Liver (tissue), 9 donors: ENCODE measurements around the gene NR5A1. TPM values are rescaled to one million over a fixed set of nuclear protein-coding genes. Genes with fewer than 3 reads are reported as not detected.

Source experiments
- DNase-seq: peaks from one replicate; pipeline ENCODE4 v3.0.0-alpha.2; 2017; ENCODE audit warnings: low spot score
- H3K27ac ChIP-seq, 2 donors: one replicate each; pipeline ENCODE4 v1.7.0; 2013; ENCODE audit warnings: inconsistent platforms in 2 of 2, low read length in 2 of 2, control low read depth in 1 of 2, low read depth in 1 of 2, mild to moderate bottlenecking in 1 of 2
- H3K27me3 ChIP-seq, 4 donors: one replicate each; pipeline versions ENCODE4 v1.6.1 to v1.7.0; 2013; ENCODE audit warnings: low read length in 3 of 4, inconsistent platforms in 1 of 4, mild to moderate bottlenecking in 1 of 4, moderate library complexity in 1 of 4; ENCODE audit not compliant: control insufficient read depth in 4 of 4, insufficient read depth in 4 of 4
- H3K36me3 ChIP-seq, 4 donors: one replicate each; pipeline versions ENCODE4 v1.6.1 to v1.7.0; 2013; ENCODE audit warnings: low read length in 3 of 4, mild to moderate bottlenecking in 3 of 4, low read depth in 1 of 4, moderate library complexity in 1 of 4; ENCODE audit not compliant: control insufficient read depth in 4 of 4, insufficient read depth in 3 of 4
- H3K4me1 ChIP-seq, 4 donors: one replicate each; pipeline versions ENCODE4 v1.6.1 to v1.7.0; 2013; ENCODE audit warnings: low read length in 3 of 4, mild to moderate bottlenecking in 3 of 4, moderate library complexity in 1 of 4; ENCODE audit not compliant: control insufficient read depth in 4 of 4, insufficient read depth in 4 of 4
- H3K4me3 ChIP-seq, 3 donors: one replicate each; pipeline versions ENCODE4 v1.6.1 to v1.7.0; 2013; ENCODE audit warnings: low read length in 3 of 3, control low read depth in 1 of 3, low read depth in 1 of 3, mild to moderate bottlenecking in 1 of 3
- H3K9ac ChIP-seq, 2 donors: one replicate each; pipeline ENCODE4 v1.7.0; 2013; ENCODE audit warnings: low read length in 2 of 2, mild to moderate bottlenecking in 2 of 2, moderate library complexity in 2 of 2, control low read depth in 1 of 2, low read depth in 1 of 2
- H3K9me3 ChIP-seq, 4 donors: one replicate each; pipeline versions ENCODE4 v1.6.1 to v1.7.0; 2013; ENCODE audit warnings: low read length in 3 of 4; ENCODE audit not compliant: control insufficient read depth in 4 of 4
- EGR1 ChIP-seq, 2 donors: IDR thresholded peaks; 2 replicates each; pipeline ENCODE4 v1.6.1; 2016 to 2018; ENCODE audit warnings: antibody characterized with exemption in 2 of 2, low read depth in 2 of 2
- FOXA1 ChIP-seq: IDR thresholded peaks from 2 replicates; pipeline ENCODE4 v1.6.1; 2016; ENCODE audit warnings: antibody characterized with exemption
- FOXA2 ChIP-seq: IDR thresholded peaks from 2 replicates; pipeline ENCODE4 v1.6.1; 2016; ENCODE audit warnings: antibody characterized with exemption
- GABPA ChIP-seq, 2 donors: IDR thresholded peaks in 1 of 2; conservative IDR thresholded peaks in 1 of 2; 2 replicates each; pipeline ENCODE4 v1.6.1; 2016; ENCODE audit warnings: antibody characterized with exemption in 2 of 2, mild to moderate bottlenecking in 1 of 2, moderate library complexity in 1 of 2
- JUND ChIP-seq, 2 donors: IDR thresholded peaks; 2 replicates each; pipeline ENCODE4 v1.6.1; 2016; ENCODE audit warnings: antibody characterized with exemption in 2 of 2
- NR2F2 ChIP-seq: IDR thresholded peaks from 2 replicates; pipeline ENCODE4 v1.6.1; 2016; ENCODE audit warnings: antibody characterized with exemption
- RAD21 ChIP-seq, 2 donors: IDR thresholded peaks; 2 replicates each; pipeline ENCODE4 v1.6.1; 2016; ENCODE audit warnings: antibody characterized with exemption in 2 of 2, mild to moderate bottlenecking in 2 of 2
- RXRA ChIP-seq, 2 donors: IDR thresholded peaks; 2 replicates each; pipeline ENCODE4 v1.6.1; 2017 to 2018; ENCODE audit warnings: antibody characterized with exemption in 2 of 2, mild to moderate bottlenecking in 1 of 2
- SP1 ChIP-seq: IDR thresholded peaks from 2 replicates; pipeline ENCODE4 v1.6.1; 2018; ENCODE audit warnings: antibody characterized with exemption, mild to moderate bottlenecking
- TAF1 ChIP-seq: conservative IDR thresholded peaks from 2 replicates; pipeline ENCODE4 v1.6.1; 2016; ENCODE audit warnings: antibody characterized with exemption, mild to moderate bottlenecking
- YY1 ChIP-seq: IDR thresholded peaks from 2 replicates; pipeline ENCODE4 v1.6.1; 2016; ENCODE audit warnings: antibody characterized with exemption, mild to moderate bottlenecking
- WGBS: extraction: QIAGEN DNeasy Blood & Tissue Kit; methylation state at CpG from one replicate; pipeline ENCODE4 v1.1.7; 2013; 5-methylcytosine and 5-hydroxymethylcytosine counted together
- polyA plus RNA-seq, 2 donors: library from polyadenylated mRNA; stranded (reverse) in 1 of 2; unstranded in 1 of 2; fragments of 200-250 nt in 1 of 2; fragments of >200 nt in 1 of 2; fragmentation: Nextera tagmentation in 1 of 2; extraction: Ambion mirVana in 1 of 2; gene quantifications; one replicate each; pipeline versions ENCODE4 v1.2.1 to v1.2.3, GENCODE V29; 2013 to 2015
- total RNA-seq, 2 donors: library from RNA; depleted of rRNA; stranded (reverse); fragments of >200 nt; gene quantifications; one replicate each; pipeline ENCODE4 v1.2.3, GENCODE V29; 2014
- TF ChIP-seq, protein P1 (sequence below): fragments of 150-350 bp; IDR thresholded peaks from 2 replicates; pipeline ENCODE4 v1.5.1; 2017; ENCODE audit warnings: improper control_type of control experiment, low read depth, low read length; ENCODE audit not compliant: missing input control
- TF ChIP-seq, protein P2 (sequence below): IDR thresholded peaks from 2 replicates; pipeline ENCODE4 v1.6.1; 2016; ENCODE audit warnings: antibody characterized with exemption, mild to moderate bottlenecking
- TF ChIP-seq, protein P3 (sequence below): IDR thresholded peaks from 2 replicates; pipeline ENCODE4 v1.6.1; 2016; ENCODE audit warnings: antibody characterized with exemption
- donor health status: healthy.
- donor health status: healthy.
- donor health status: healthy.
- donor health status: healthy.
- donor health status: healthy.

The NR5A1 gene
- total and polyA plus RNA-seq, 4 donors = not detected

DNA sequence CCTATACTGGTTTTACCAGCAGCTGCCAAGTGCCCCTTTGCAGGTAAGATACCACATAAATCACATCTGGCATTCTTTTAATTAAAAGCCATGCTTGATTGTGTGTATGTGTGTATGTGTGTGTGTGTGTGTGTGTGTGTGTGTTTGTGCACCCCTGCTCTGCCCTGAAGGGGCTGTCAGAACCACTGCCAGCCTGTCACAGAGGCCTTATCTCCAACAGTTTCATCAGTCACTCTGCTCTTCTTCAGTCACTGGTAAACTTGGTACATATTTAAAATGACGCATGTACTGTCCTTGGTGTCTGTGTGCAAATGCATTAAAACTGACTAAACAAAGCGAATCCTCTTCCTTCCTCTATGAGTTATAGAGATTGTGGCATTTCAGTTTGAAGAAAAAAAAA lies 19.0 kb upstream of the NR5A1 start:
- DNase-seq = no peak
- no peak overlapping the region for H3K9ac ChIP-seq
- no peaks in the 10 kb centered on the region for H3K4me1 ChIP-seq
- no peaks in the 10 kb centered on the region for H3K27me3 ChIP-seq
- H3K36me3 ChIP-seq = peaks cover 2 to 7% (median 4%) of the 10 kb centered on the region in 4 donors
- no peaks in the 10 kb centered on the region for H3K9me3 ChIP-seq
- no peak overlapping the region for H3K27ac ChIP-seq
- H3K4me3 ChIP-seq = no peak overlapping the region
- 93% methylated on average over 2 of the region's 2 CpGs for WGBS
- no peak for TF ChIP-seq NR2F2

DNA sequence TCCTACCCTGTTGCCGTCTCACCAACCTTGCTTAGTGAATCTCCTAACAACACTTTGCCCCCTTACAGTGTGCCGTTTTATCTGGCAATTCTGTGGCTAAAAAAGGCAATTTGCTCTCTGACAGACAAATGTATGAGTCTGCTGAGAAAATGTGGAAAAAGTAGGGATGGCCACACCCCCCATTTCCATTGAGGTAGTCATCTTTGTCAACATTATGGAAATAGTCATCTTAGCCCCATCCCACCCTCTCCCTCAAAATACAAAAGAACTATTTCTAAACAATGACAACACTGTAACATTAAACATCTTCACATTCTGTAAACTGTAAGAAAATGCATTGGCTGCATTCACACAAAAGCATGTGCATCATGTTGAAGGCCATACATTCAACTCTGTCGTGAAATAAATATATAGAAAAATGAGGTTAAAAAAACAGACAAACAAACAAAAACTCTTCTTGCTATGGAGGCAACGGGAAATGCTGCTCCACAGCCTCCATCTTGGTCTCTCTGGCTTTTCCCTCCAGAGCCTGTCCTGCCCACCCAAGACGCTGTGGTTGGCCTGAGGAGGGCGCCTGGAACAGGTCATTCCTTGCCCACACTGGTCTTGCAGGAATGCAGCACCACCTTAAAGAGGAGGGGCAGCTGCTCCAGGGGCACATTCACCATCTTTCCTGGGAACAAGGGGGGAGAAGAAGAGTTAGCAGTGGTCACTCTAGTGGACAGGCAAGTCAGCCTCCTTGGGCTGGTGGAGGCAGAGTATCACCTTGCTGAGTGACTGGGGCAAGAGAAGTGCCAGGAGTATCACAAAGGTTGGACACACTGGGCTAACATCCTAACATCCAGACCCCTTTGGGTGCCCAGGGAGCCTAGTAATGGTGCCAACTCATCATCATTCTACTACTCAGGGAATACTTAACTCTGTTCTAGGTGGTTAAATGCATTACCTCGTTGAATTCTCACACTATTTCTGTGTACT lies 15.2 kb upstream of the NR5A1 start:
- no peaks in the 10 kb centered on the region for H3K4me1 ChIP-seq
- no peak overlapping the region for H3K9ac ChIP-seq
- TF ChIP-seq, protein P1, sequence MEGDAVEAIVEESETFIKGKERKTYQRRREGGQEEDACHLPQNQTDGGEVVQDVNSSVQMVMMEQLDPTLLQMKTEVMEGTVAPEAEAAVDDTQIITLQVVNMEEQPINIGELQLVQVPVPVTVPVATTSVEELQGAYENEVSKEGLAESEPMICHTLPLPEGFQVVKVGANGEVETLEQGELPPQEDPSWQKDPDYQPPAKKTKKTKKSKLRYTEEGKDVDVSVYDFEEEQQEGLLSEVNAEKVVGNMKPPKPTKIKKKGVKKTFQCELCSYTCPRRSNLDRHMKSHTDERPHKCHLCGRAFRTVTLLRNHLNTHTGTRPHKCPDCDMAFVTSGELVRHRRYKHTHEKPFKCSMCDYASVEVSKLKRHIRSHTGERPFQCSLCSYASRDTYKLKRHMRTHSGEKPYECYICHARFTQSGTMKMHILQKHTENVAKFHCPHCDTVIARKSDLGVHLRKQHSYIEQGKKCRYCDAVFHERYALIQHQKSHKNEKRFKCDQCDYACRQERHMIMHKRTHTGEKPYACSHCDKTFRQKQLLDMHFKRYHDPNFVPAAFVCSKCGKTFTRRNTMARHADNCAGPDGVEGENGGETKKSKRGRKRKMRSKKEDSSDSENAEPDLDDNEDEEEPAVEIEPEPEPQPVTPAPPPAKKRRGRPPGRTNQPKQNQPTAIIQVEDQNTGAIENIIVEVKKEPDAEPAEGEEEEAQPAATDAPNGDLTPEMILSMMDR = no peak
- TF ChIP-seq TAF1 (no peak), RAD21 (IDR thresholded peaks at IDR 0.05) (no peak), FOXA1 (no peak), NR2F2 (no peak), SP1 (no peak), FOXA2 (no peak), RXRA (IDR thresholded peaks at IDR 0.05) (no peak), YY1 (no peak), EGR1 (IDR thresholded peaks at IDR 0.05; ENCODE audit: low read depth in 2 of 2) (no peak), JUND (IDR thresholded peaks at IDR 0.05) (no peak), GABPA (IDR thresholded peaks at IDR 0.05 in 1 of 2, conservative IDR thresholded peaks at IDR 0.05 in 1 of 2) (no peak)
- TF ChIP-seq, protein P2, sequence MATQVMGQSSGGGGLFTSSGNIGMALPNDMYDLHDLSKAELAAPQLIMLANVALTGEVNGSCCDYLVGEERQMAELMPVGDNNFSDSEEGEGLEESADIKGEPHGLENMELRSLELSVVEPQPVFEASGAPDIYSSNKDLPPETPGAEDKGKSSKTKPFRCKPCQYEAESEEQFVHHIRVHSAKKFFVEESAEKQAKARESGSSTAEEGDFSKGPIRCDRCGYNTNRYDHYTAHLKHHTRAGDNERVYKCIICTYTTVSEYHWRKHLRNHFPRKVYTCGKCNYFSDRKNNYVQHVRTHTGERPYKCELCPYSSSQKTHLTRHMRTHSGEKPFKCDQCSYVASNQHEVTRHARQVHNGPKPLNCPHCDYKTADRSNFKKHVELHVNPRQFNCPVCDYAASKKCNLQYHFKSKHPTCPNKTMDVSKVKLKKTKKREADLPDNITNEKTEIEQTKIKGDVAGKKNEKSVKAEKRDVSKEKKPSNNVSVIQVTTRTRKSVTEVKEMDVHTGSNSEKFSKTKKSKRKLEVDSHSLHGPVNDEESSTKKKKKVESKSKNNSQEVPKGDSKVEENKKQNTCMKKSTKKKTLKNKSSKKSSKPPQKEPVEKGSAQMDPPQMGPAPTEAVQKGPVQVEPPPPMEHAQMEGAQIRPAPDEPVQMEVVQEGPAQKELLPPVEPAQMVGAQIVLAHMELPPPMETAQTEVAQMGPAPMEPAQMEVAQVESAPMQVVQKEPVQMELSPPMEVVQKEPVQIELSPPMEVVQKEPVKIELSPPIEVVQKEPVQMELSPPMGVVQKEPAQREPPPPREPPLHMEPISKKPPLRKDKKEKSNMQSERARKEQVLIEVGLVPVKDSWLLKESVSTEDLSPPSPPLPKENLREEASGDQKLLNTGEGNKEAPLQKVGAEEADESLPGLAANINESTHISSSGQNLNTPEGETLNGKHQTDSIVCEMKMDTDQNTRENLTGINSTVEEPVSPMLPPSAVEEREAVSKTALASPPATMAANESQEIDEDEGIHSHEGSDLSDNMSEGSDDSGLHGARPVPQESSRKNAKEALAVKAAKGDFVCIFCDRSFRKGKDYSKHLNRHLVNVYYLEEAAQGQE = no peak
- TF ChIP-seq, protein P3, sequence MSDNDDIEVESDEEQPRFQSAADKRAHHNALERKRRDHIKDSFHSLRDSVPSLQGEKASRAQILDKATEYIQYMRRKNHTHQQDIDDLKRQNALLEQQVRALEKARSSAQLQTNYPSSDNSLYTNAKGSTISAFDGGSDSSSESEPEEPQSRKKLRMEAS = no peak
- no peak overlapping the region for H3K27ac ChIP-seq
- H3K27me3 ChIP-seq = no peaks in the 10 kb centered on the region
- DNase-seq = no peak
- H3K4me3 ChIP-seq = no peak overlapping the region
- peaks cover 2 to 7% (median 6%) of the 10 kb centered on the region in 4 donors for H3K36me3 ChIP-seq
- H3K9me3 ChIP-seq = no peaks in the 10 kb centered on the region
- 92% methylated on average over 7 of the region's 7 CpGs for WGBS
